ENCODE measurements around the gene CCN5.
A peak's percentile ranks its signal among the peaks of the same experiment; 100 is the strongest.
"Not testable (repeated sequence)": the region's sequence is repeated elsewhere in the genome, so short reads cannot be mapped to it uniquely, and the experiment has no call there.

The CCN5 gene, protein sequence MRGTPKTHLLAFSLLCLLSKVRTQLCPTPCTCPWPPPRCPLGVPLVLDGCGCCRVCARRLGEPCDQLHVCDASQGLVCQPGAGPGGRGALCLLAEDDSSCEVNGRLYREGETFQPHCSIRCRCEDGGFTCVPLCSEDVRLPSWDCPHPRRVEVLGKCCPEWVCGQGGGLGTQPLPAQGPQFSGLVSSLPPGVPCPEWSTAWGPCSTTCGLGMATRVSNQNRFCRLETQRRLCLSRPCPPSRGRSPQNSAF

DNA sequence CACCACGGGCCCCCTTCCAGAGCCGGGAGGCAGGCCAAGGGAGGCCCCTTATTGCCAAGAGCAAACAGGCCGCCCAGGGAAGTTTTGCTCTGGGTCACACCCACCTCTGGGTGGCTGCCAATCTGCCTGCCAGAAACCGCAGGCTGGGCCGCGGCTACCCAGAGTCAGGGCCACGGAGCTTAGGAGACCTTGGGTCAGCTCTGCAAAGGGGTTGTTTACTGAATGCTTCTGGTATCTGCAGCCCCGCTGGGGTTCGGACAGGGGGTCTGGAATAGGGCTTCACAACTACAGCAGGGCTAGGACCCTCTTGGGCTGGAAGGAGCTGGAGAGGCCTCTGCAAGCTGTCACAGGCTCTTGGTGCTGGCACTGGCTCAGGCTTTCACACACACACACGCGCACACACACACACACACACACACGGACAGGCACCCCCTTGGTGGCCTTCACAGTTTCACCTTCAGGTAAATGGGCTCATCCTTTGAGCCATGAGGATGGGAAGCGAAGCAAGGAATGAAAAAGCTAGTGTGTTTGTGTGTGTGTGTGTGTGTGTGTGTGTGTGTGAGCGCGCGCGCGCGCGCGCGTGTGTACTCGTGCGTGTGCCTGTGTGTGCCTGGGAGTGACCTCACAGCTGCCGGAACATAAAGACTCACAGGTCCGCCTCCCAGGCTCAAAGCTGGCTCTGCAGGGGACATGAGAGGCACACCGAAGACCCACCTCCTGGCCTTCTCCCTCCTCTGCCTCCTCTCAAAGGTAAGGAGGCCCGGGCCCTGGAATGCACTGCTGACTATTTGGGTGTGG is at the start of gene CCN5:
Gene CCN5, plus strand, starts transcription at position 669 of the 798 bp plus-strand sequence. Its CDS starts 22 bp downstream, at position 691.
- Mint-ChIP-seq H3K9me3 (no peaks in the 10 kb centered on the region), H3K27ac (no peak within 1 kb of the TSS), H3K4me3 (no peak within 1 kb of the TSS), H3K27me3 (no peaks in the 10 kb centered on the region), H3K4me1 (peaks cover 4% of the 10 kb centered on the region)
- no peak for DNase-seq
- no peak for ATAC-seq

- no peak overlapping the region for H3K4me3 Mint-ChIP-seq
- ATAC-seq: no peak
Observed at GRCh38 chr20:44666066-44666465, 49.1 kb upstream of the CCN5 start.

DNA sequence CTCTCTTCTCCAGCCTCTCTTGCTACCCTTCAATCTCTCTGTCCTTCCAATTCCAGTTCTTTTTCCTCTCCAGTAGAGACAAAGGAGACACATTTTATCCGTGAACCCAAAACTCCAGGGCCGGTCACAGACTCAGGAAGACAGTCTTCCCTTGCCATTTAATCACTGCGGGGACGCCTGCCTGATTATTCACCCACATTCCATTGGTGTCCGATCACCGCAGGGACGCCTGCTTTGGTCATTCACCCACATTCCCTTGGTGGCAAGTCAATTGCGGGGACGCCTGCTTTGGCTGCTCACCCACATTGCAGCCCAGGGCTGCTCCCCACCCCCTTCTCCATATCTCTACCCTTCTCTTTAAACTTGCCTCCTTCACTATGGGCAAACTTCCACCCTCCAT is 44.3 kb upstream of the CCN5 start:
- H3K4me1 Mint-ChIP-seq, H3K9me3 Mint-ChIP-seq, DNase-seq, ATAC-seq, H3K27me3 Mint-ChIP-seq: not testable (repeated sequence)
- Mint-ChIP-seq H3K27ac (peak overlapping the region in 1 of 2 donors; percentile 77), H3K4me3 (peak overlapping the region; percentile 62 to 75)

More at GRCh38 chr20:44666066-44666465, 49.1 kb upstream of the CCN5 start:
- Mint-ChIP-seq H3K27ac (no peak overlapping the region), H3K4me1 (peaks cover 12% of the 10 kb centered on the region), H3K9me3 (no peaks in the 10 kb centered on the region), H3K27me3 (no peaks in the 10 kb centered on the region)
- no peak for DNase-seq

GRCh38 chr20:44671541-44671940 is 43.6 kb upstream of the CCN5 start:
- not testable (repeated sequence) for H3K9me3 Mint-ChIP-seq, H3K27me3 Mint-ChIP-seq, H3K4me1 Mint-ChIP-seq
- H3K27ac Mint-ChIP-seq: peak overlapping the region in 1 of 2 donors; percentile 57
- ATAC-seq: peak; percentile 89
- DNase-seq: peak; percentile 52 to 66
- peak overlapping the region; percentile 62 to 75 for H3K4me3 Mint-ChIP-seq

DNA sequence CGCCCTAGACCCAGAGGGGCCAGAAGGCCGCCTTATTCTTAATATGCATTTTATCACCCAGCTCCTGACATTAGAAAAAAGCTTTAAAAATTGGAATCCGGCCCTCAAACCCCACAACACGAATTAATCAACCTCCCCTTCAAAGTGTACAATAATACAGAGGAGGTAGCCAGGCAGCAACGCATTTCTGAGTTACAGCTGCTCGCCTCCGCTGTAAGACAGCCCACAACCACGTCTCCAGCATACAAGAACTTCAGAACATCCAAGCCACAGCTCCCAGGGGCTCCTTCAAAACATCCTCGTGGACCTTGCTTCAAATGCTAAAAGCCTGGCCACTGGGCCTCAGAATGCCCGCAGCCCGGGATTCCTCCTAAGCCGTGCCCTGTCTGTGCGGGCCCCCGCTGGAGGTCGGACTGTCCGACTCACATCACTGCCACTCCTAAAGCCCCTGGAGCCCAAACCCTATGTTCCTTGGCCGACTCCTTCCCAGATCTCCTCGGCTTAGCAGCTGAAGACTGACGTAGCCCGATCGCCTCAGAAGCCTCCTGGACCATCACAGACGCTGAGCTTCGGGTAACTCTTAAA is 42.8 kb upstream of the CCN5 start:
- peak overlapping the region in 1 of 2 donors; percentile 57 for H3K27ac Mint-ChIP-seq

GRCh38 chr20:44678242-44678641 is 36.9 kb upstream of the CCN5 start:
- H3K4me3 Mint-ChIP-seq: no peak overlapping the region
- H3K27me3 Mint-ChIP-seq: no peaks in the 10 kb centered on the region
- ATAC-seq: no peak
- H3K4me1 Mint-ChIP-seq: no peaks in the 10 kb centered on the region
- no peaks in the 10 kb centered on the region for H3K9me3 Mint-ChIP-seq
- DNase-seq: no peak
- no peak overlapping the region for H3K27ac Mint-ChIP-seq

More for the DNA sequence above, 42.8 kb upstream of the CCN5 start:
- not testable (repeated sequence) for H3K9me3 Mint-ChIP-seq, H3K4me1 Mint-ChIP-seq, ATAC-seq, DNase-seq, H3K27me3 Mint-ChIP-seq
- peak overlapping the region; percentile 8 to 75 for H3K4me3 Mint-ChIP-seq

- H3K27me3 Mint-ChIP-seq: no peaks in the 10 kb centered on the region
- no peak overlapping the region for H3K27ac Mint-ChIP-seq
- DNase-seq (no peak), ATAC-seq (no peak)
- H3K4me1 Mint-ChIP-seq: peaks cover 5% of the 10 kb centered on the region
- no peak overlapping the region for H3K4me3 Mint-ChIP-seq
- H3K9me3 Mint-ChIP-seq: no peaks in the 10 kb centered on the region
Observed at GRCh38 chr20:44678990-44679611, 36.1 kb upstream of the CCN5 start.

DNA sequence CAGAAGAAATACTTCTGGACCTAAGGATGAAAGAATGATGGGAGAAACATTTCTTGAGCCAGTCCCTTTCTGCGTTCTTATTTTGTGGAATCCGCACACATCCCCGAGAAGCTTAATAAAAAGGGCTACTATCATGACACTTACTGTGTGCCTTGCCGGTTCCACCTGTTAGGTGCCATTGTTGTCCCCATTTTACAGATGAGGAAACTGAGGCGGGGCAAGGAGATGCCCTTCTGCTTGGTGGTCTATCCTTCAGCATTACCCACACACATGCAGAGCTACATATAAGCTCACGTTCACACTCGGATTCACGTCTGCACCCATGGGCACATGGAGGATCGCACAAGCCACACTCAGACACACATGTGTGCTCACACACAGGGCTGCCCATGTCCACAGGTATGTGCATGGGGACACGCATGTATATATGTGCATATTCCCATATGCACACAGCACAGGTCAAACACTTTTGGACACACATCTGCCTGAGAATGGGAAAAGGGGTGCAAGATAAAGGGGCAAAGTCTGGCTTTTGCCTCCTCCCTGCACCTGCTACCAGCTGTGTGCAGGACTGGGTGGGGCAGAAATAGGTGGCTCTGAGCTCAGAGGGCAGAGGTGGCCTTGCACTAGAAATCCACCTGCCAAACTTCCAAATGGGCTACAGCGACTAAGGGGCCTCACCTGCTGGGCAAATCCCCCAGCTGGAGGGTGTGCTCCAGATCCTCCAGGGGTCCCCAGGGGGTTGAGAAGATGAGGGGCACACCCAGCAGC is 33.2 kb upstream of the CCN5 start:
- no peak overlapping the region for H3K4me3 Mint-ChIP-seq
- H3K4me1 Mint-ChIP-seq: peaks cover 16% of the 10 kb centered on the region
- no peaks in the 10 kb centered on the region for H3K27me3 Mint-ChIP-seq
- H3K9me3 Mint-ChIP-seq: no peaks in the 10 kb centered on the region
- peak overlapping the region in 1 of 2 donors; percentile 34 for H3K27ac Mint-ChIP-seq
- ATAC-seq (no peak), DNase-seq (no peak)

DNA sequence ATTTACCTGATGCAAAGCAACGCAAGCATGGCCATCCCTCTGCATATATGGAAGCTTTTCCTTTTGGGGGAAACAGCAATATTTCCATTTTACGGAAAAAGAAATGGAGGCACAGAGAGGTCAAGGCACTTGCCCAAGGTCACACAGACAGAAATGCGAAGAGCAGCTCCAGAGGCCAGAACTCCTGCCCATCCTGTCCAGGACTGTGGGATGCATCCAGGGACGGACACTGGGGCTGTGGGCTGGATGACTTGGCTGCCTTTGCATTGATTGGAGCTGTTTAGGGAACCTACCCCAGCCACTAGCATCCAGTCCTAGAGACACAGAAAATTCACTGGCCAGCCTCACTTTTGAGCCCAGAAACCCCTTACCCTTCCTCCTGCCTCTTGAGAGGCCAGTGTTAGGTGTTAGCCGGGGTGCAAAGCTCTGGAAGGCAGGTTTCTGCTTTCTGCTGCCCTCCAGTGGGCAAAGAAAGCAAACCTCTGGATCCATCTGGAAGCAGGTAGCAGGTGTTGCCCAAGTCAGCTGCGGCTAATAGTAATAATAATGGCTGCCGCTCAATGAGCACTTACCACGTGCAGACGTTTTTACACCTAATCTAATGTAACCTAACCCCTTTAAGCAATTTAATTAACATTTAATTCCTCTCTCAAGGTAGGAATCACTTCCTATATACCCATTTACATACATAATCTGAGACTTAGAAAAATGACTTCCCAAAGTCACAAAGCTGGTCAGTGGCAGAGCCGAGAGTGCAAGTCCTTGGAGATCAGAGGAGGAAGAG is 31.7 kb upstream of the CCN5 start:
- DNase-seq: peak; percentile 41 to 52
- no peak overlapping the region for H3K4me3 Mint-ChIP-seq
- no peaks in the 10 kb centered on the region for H3K27me3 Mint-ChIP-seq
- peak; percentile 78 for ATAC-seq
- no peak overlapping the region for H3K27ac Mint-ChIP-seq
- peaks cover 16% of the 10 kb centered on the region for H3K4me1 Mint-ChIP-seq
- H3K9me3 Mint-ChIP-seq: no peaks in the 10 kb centered on the region

- no peaks in the 10 kb centered on the region for H3K27me3 Mint-ChIP-seq
- peak overlapping the region in 1 of 2 donors; percentile 51 for H3K27ac Mint-ChIP-seq
- DNase-seq: no peak
- H3K4me3 Mint-ChIP-seq: no peak overlapping the region
- H3K9me3 Mint-ChIP-seq: no peaks in the 10 kb centered on the region
- no peak for ATAC-seq
- H3K4me1 Mint-ChIP-seq: peaks cover 16% of the 10 kb centered on the region
Observed at GRCh38 chr20:44684047-44684967, 30.9 kb upstream of the CCN5 start.

DNA sequence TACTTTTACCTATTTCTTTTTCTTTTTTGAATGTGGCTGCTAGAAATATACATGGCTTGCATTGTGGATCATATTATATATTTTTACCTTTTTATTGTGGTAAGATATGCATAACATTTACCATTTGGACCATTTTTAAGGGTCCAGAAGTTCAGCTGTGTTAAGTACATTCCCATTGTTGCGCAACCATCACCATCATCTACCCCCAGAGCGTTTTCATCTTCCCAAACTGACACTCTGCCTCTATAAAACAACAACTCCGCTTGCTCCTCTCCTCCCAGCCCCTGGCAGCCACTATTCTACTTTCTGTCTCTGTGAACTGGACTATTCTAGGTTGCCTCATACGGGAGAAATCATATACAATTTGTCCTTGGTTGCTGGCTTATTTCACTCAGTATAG is 28.2 kb upstream of the CCN5 start:
- no peak for DNase-seq
- Mint-ChIP-seq H3K27ac (no peak overlapping the region), H3K4me3 (no peak overlapping the region), H3K9me3 (peaks cover 0 to 4% of the 10 kb centered on the region in 2 donors), H3K27me3 (no peaks in the 10 kb centered on the region), H3K4me1 (peaks cover 22% of the 10 kb centered on the region)
- no peak for ATAC-seq

- peaks cover 22% of the 10 kb centered on the region for H3K4me1 Mint-ChIP-seq
- ATAC-seq (no peak), DNase-seq (no peak)
- no peak overlapping the region for H3K27ac Mint-ChIP-seq
- H3K4me3 Mint-ChIP-seq: no peak overlapping the region
- H3K9me3 Mint-ChIP-seq: peaks cover 0 to 11% of the 10 kb centered on the region in 2 donors
- no peaks in the 10 kb centered on the region for H3K27me3 Mint-ChIP-seq
Observed at GRCh38 chr20:44688053-44688625, 27.0 kb upstream of the CCN5 start.

- Mint-ChIP-seq H3K27me3 (no peaks in the 10 kb centered on the region), H3K4me1 (peaks cover 13% of the 10 kb centered on the region), H3K4me3 (no peak overlapping the region), H3K9me3 (peaks cover 0 to 11% of the 10 kb centered on the region in 2 donors), H3K27ac (no peak overlapping the region)
- no peak for DNase-seq
- no peak for ATAC-seq
Observed at GRCh38 chr20:44689809-44690208, 25.4 kb upstream of the CCN5 start.
